HEK293 (cell line): ENCODE measurements around the gene ITPKB.

Experiments used
- CTCF ChIA-PET: fragments of 350-600 bp; formaldehyde crosslinking; extraction: SDS; loops from one replicate; lab custom pipeline; 2021; ENCODE audit warnings: antibody characterized with exemption; lab: Yijun Ruan, JAX
- POLR2A ChIA-PET: fragments of 300-600 bp; formaldehyde crosslinking; extraction: SDS; loops from one replicate; lab custom pipeline; 2020; ENCODE audit warnings: antibody characterized with exemption, inconsistent platforms; lab: Yijun Ruan, JAX
- H3K27ac ChIP-seq: fragments of 200-500 bp; sonication (Bioruptor generic); 2 replicates; pipeline ENCODE4 v1.5.1; 2014; ENCODE audit warnings: low read depth, low read length, control low read depth, inconsistent platforms; ENCODE audit errors: extremely low read depth
- H3K36me3 ChIP-seq, 2 experiments: fragments of 200-500 bp in 1 of 2; sonication (Bioruptor generic) in 1 of 2; 1 replicate in 1 of 2; 2 replicates in 1 of 2; pipeline ENCODE4 v1.5.1; 2014 to 2017; ENCODE audit warnings: inconsistent platforms in 2 of 2, low read length in 2 of 2; ENCODE audit not compliant: control insufficient read depth in 2 of 2, insufficient read depth in 1 of 2
- H3K4me1 ChIP-seq: fragments of 200-500 bp; sonication (Bioruptor generic); 2 replicates; pipeline ENCODE4 v1.5.1; 2014; ENCODE audit warnings: mild to moderate bottlenecking, low read length, inconsistent platforms; ENCODE audit not compliant: control insufficient read depth, insufficient read depth
- H3K4me3 ChIP-seq: 2 replicates; pipeline ENCODE4 v1.5.1; 2011; ENCODE audit warnings: low read depth, mild to moderate bottlenecking, control low read depth, low read length, moderate library complexity
- H3K9me3 ChIP-seq: fragments of 200-500 bp; sonication (Bioruptor generic); 2 replicates; pipeline ENCODE4 v1.5.1; 2014; ENCODE audit warnings: low read depth, low read length, inconsistent platforms; ENCODE audit not compliant: control insufficient read depth, insufficient read depth
- GLIS1 ChIP-seq: fragments of 450-650 bp; formaldehyde crosslinking; IDR thresholded peaks from 2 replicates; pipeline ENCODE4 v1.5.1; 2016; ENCODE audit warnings: missing biosample characterization, missing genetic modification characterization
- MZF1 ChIP-seq: fragments of 450-650 bp; formaldehyde crosslinking; IDR thresholded peaks from 2 replicates; pipeline ENCODE4 v1.5.1; 2017; ENCODE audit warnings: missing biosample characterization, missing genetic modification characterization, borderline replicate concordance
- PRDM1 ChIP-seq: fragments of 450-650 bp; formaldehyde crosslinking; IDR thresholded peaks from 2 replicates; pipeline ENCODE4; 2016; ENCODE audit warnings: missing biosample characterization, missing genetic modification characterization
- SCRT2 ChIP-seq: fragments of 450-650 bp; formaldehyde crosslinking; IDR thresholded peaks from 2 replicates; pipeline ENCODE4 v1.5.1; 2016; ENCODE audit warnings: missing biosample characterization, missing genetic modification characterization
- ZBTB48 ChIP-seq: fragments of 450-650 bp; formaldehyde crosslinking; IDR thresholded peaks from 2 replicates; pipeline ENCODE4 v1.5.1; 2016; ENCODE audit warnings: missing biosample characterization, missing genetic modification characterization
- ZNF132 ChIP-seq: fragments of 450-650 bp; formaldehyde crosslinking; IDR thresholded peaks from 2 replicates; pipeline ENCODE4 v1.5.1; 2017; ENCODE audit warnings: missing biosample characterization, missing genetic modification characterization, borderline replicate concordance
- ZNF416 ChIP-seq: fragments of 450-650 bp; formaldehyde crosslinking; IDR thresholded peaks from 2 replicates; pipeline ENCODE4 v1.5.1; 2016; ENCODE audit warnings: missing biosample characterization, missing genetic modification characterization
- ZNF768 ChIP-seq: fragments of 450-650 bp; formaldehyde crosslinking; IDR thresholded peaks from 2 replicates; pipeline ENCODE4 v1.5.1; 2018; ENCODE audit warnings: missing biosample characterization, mild to moderate bottlenecking, missing genetic modification characterization
- ZSCAN16 ChIP-seq: fragments of 450-650 bp; formaldehyde crosslinking; IDR thresholded peaks from 2 replicates; pipeline ENCODE4 v1.5.1; 2016; ENCODE audit warnings: missing biosample characterization, missing genetic modification characterization
- TF ChIP-seq, protein P1 (sequence below): fragments of 450-650 bp; formaldehyde crosslinking; IDR thresholded peaks from 2 replicates; pipeline ENCODE4 v1.5.1; 2016; ENCODE audit warnings: missing biosample characterization, missing genetic modification characterization
- TF ChIP-seq, protein P2 (sequence below): fragments of 450-650 bp; formaldehyde crosslinking; IDR thresholded peaks from 2 replicates; pipeline ENCODE4 v1.5.1; 2016; ENCODE audit warnings: missing biosample characterization, missing genetic modification characterization
- TF ChIP-seq, protein P3 (sequence below): fragments of 450-650 bp; formaldehyde crosslinking; IDR thresholded peaks from 2 replicates; pipeline ENCODE4 v1.5.1; 2017; ENCODE audit warnings: missing biosample characterization, missing genetic modification characterization
- TF ChIP-seq, protein P4 (sequence below): sonication (generic); formaldehyde crosslinking; IDR thresholded peaks from 2 replicates; pipeline ENCODE4 v1.8.1; 2022; ENCODE audit warnings: mild to moderate bottlenecking, moderate library complexity, missing genetic modification reagents

Gene ITPKB

DNA sequence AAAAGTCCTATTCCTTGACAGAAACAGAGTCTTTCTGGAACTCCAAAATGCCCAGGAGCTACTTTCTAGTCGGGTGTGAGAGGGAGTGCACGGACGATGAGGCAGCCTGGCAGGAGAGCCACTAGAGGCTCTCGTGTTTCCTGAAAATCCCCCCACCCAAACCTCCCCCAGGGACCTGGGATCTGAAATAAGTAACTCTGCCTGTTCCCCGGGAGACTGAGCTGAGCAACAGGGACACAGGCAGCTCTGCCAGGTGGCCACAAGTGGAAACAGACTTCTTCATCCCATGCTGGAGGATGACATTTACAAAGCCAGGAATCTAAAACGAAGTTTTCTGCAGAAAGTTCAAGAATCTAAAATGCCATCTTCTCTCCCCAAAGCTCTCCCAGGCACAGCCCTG is 77.1 kb downstream of the ITPKB start:
- Histone ChIP-seq H3K4me3 (no peak overlapping the region), H3K4me1 (peaks cover 5% of the 10 kb centered on the region; the same call in 1 of the 2 replicates), H3K9me3 (no peaks in the 10 kb centered on the region), H3K36me3 (no peaks in the 10 kb centered on the region), H3K27ac (no peak overlapping the region)
- ChIA-PET CTCF (interaction anchor here (0.9 to 2.4 kb wide), 6 partner anchors 10 to 1187 kb away, joined by 3 to 8 read pairs (median 4); no protein-coding TSS in a partner anchor), POLR2A (interaction anchor here (1.1 to 1.2 kb wide), 2 partner anchors 19 to 41 kb away, joined by 3 read pairs; no protein-coding TSS in a partner anchor)
- TF ChIP-seq, protein P1, sequence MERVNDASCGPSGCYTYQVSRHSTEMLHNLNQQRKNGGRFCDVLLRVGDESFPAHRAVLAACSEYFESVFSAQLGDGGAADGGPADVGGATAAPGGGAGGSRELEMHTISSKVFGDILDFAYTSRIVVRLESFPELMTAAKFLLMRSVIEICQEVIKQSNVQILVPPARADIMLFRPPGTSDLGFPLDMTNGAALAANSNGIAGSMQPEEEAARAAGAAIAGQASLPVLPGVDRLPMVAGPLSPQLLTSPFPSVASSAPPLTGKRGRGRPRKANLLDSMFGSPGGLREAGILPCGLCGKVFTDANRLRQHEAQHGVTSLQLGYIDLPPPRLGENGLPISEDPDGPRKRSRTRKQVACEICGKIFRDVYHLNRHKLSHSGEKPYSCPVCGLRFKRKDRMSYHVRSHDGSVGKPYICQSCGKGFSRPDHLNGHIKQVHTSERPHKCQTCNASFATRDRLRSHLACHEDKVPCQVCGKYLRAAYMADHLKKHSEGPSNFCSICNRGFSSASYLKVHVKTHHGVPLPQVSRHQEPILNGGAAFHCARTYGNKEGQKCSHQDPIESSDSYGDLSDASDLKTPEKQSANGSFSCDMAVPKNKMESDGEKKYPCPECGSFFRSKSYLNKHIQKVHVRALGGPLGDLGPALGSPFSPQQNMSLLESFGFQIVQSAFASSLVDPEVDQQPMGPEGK: peak; percentile 37; the same call in 1 of the 2 replicates
- TF ChIP-seq GLIS1 (peak; percentile 82), ZBTB48 (tag by site-specific recombination) (0 out of 2 replicates have a peak, but pooled peaks have one; percentile 16), SCRT2 (tag by site-specific recombination) (peak; percentile 89), ZNF132 (tag by site-specific recombination) (no peak), MZF1 (tag by site-specific recombination) (peak; percentile 52; the same call in 1 of the 2 replicates), ZSCAN16 (tag by site-specific recombination) (no peak), PRDM1 (tag by site-specific recombination) (0 out of 2 replicates have a peak, but pooled peaks have one; percentile 13)
- TF ChIP-seq, protein P2, sequence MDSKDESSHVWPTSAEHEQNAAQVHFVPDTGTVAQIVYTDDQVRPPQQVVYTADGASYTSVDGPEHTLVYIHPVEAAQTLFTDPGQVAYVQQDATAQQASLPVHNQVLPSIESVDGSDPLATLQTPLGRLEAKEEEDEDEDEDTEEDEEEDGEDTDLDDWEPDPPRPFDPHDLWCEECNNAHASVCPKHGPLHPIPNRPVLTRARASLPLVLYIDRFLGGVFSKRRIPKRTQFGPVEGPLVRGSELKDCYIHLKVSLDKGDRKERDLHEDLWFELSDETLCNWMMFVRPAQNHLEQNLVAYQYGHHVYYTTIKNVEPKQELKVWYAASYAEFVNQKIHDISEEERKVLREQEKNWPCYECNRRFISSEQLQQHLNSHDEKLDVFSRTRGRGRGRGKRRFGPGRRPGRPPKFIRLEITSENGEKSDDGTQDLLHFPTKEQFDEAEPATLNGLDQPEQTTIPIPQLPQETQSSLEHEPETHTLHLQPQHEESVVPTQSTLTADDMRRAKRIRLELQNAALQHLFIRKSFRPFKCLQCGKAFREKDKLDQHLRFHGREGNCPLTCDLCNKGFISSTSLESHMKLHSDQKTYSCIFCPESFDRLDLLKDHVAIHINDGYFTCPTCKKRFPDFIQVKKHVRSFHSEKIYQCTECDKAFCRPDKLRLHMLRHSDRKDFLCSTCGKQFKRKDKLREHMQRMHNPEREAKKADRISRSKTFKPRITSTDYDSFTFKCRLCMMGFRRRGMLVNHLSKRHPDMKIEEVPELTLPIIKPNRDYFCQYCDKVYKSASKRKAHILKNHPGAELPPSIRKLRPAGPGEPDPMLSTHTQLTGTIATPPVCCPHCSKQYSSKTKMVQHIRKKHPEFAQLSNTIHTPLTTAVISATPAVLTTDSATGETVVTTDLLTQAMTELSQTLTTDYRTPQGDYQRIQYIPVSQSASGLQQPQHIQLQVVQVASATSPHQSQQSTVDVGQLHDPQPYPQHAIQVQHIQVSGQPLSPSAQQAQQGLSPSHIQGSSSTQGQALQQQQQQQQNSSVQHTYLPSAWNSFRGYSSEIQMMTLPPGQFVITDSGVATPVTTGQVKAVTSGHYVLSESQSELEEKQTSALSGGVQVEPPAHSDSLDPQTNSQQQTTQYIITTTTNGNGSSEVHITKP (tag by site-specific recombination): no peak
- TF ChIP-seq, protein P3, sequence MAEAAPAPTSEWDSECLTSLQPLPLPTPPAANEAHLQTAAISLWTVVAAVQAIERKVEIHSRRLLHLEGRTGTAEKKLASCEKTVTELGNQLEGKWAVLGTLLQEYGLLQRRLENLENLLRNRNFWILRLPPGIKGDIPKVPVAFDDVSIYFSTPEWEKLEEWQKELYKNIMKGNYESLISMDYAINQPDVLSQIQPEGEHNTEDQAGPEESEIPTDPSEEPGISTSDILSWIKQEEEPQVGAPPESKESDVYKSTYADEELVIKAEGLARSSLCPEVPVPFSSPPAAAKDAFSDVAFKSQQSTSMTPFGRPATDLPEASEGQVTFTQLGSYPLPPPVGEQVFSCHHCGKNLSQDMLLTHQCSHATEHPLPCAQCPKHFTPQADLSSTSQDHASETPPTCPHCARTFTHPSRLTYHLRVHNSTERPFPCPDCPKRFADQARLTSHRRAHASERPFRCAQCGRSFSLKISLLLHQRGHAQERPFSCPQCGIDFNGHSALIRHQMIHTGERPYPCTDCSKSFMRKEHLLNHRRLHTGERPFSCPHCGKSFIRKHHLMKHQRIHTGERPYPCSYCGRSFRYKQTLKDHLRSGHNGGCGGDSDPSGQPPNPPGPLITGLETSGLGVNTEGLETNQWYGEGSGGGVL (tag by site-specific recombination): peak; percentile 71
- TF ChIP-seq, protein P4, sequence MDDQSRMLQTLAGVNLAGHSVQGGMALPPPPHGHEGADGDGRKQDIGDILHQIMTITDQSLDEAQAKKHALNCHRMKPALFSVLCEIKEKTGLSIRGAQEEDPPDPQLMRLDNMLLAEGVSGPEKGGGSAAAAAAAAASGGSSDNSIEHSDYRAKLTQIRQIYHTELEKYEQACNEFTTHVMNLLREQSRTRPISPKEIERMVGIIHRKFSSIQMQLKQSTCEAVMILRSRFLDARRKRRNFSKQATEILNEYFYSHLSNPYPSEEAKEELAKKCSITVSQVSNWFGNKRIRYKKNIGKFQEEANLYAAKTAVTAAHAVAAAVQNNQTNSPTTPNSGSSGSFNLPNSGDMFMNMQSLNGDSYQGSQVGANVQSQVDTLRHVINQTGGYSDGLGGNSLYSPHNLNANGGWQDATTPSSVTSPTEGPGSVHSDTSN (CRISPR knock-in tag): no peak

DNA sequence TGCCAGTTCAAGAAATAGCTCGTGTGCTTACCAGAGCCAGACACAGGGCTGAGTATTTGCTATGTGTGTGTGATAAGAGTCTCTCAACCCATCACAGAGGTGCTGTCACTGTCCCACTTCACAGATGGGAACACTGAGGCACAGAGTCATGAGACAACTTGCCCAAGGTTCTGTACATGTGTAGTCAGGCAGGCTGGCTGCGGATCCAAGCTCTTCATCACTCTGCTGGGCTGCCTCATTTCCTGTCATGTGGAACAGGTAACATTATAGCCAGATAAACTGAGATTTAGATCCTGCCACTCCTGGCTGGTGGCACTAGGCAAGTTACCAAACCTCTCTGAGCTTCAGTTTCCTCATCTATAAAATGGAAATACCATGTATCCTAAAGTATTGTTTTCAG is 77.8 kb downstream of the ITPKB start:
- H3K36me3 ChIP-seq: no peaks in the 10 kb centered on the region
- peaks cover 12% of the 10 kb centered on the region for H3K4me1 ChIP-seq
- H3K4me3 ChIP-seq: no peak overlapping the region
- H3K9me3 ChIP-seq: no peaks in the 10 kb centered on the region
- CTCF ChIA-PET: interaction anchor here (0.5 to 1.2 kb wide), 6 partner anchors 11 to 189 kb away, joined by 3 to 5 read pairs (median 3); no protein-coding TSS in a partner anchor
- TF ChIP-seq ZNF768 (tag by site-specific recombination): peak; percentile 67
- TF ChIP-seq ZNF416: no peak
- POLR2A ChIA-PET: interaction anchor here (0.6 to 1.2 kb wide), 2 partner anchors 41 to 90 kb away, joined by 3 to 4 read pairs; no protein-coding TSS in a partner anchor
- no peak overlapping the region for H3K27ac ChIP-seq
